Chondrocyte (in vitro differentiated cells): Measurements from ENCODE around the gene NEURL1B. TPM values are rescaled to one million over a fixed set of nuclear protein-coding genes. Genes with fewer than 3 reads are reported as not detected.

ENCODE experiments used
- DNase-seq: peaks from one replicate; pipeline ENCODE4 v3.0.0; 2021; ENCODE audit warnings: mixed read lengths, low spot score
- H3K27ac Mint-ChIP-seq: one replicate; pipeline ENCODE4 v1.8.0; 2021; ENCODE audit warnings: mild to moderate bottlenecking, moderate library complexity, mixed read lengths; ENCODE audit not compliant: unreplicated experiment
- H3K27me3 Mint-ChIP-seq: 2 replicates; pipeline ENCODE4 v1.8.0; 2021; ENCODE audit warnings: low read depth, mixed read lengths
- H3K36me3 Mint-ChIP-seq: 2 replicates; pipeline ENCODE4 v1.8.0; 2021; ENCODE audit warnings: low read depth, mixed read lengths
- H3K4me1 Mint-ChIP-seq: 2 replicates; pipeline ENCODE4 v1.8.0; 2021; ENCODE audit warnings: low read depth, mild to moderate bottlenecking, mixed read lengths
- H3K4me3 Mint-ChIP-seq: one replicate; pipeline ENCODE4 v1.8.0; 2021; ENCODE audit warnings: mild to moderate bottlenecking, moderate library complexity, mixed read lengths; ENCODE audit not compliant: unreplicated experiment
- H3K9me3 Mint-ChIP-seq: 2 replicates; pipeline ENCODE4 v1.8.0; 2021; ENCODE audit warnings: low read depth, mixed read lengths
- CTCF ChIP-seq: fragments of 200-600 bp; sonication (generic); IDR thresholded peaks from 2 replicates; pipeline ENCODE4 v1.5.0; 2021; ENCODE audit warnings: antibody characterized with exemption, mild to moderate bottlenecking, moderate library complexity
- total RNA-seq: library from RNA; stranded (reverse); gene quantifications from 3 replicates; pipeline ENCODE4 v1.2.1, GENCODE V29; 2021

The NEURL1B gene
- total RNA-seq, 1 donor from 2014 or later, result 5.4 TPM

- peaks cover 18% of the 10 kb centered on the region for H3K9me3 Mint-ChIP-seq
- no peak for TF ChIP-seq CTCF
- no peak for DNase-seq
- no peak overlapping the region for H3K27ac Mint-ChIP-seq
- H3K4me1 Mint-ChIP-seq, result peaks cover 8% of the 10 kb centered on the region
- no peak overlapping the region for H3K4me3 Mint-ChIP-seq
- H3K27me3 Mint-ChIP-seq, result peaks cover 16% of the 10 kb centered on the region
- H3K36me3 Mint-ChIP-seq, result peaks cover 8% of the 10 kb centered on the region
Measured at GRCh38 chr5:172617817-172618216, 23.2 kb upstream of the NEURL1B start.

- DNase-seq, result no peak
- H3K27me3 Mint-ChIP-seq, result peaks cover 20% of the 10 kb centered on the region
- TF ChIP-seq CTCF, result no peak
- no peak overlapping the region for H3K4me3 Mint-ChIP-seq
- peaks cover 9% of the 10 kb centered on the region for H3K9me3 Mint-ChIP-seq
- H3K36me3 Mint-ChIP-seq, result peaks cover 4% of the 10 kb centered on the region
- peaks cover 8% of the 10 kb centered on the region for H3K4me1 Mint-ChIP-seq
- H3K27ac Mint-ChIP-seq, result no peak overlapping the region
Measured at GRCh38 chr5:172618574-172619365, 22.3 kb upstream of the NEURL1B start.

- Mint-ChIP-seq H3K4me3 (no peak overlapping the region), H3K27me3 (peaks cover 26% of the 10 kb centered on the region), H3K4me1 (peaks cover 8% of the 10 kb centered on the region), H3K27ac (peak overlapping the region; percentile 32), H3K36me3 (no peaks in the 10 kb centered on the region), H3K9me3 (no peaks in the 10 kb centered on the region)
- DNase-seq, result no peak
- TF ChIP-seq CTCF, result no peak
Measured at GRCh38 chr5:172620506-172620905, 20.6 kb upstream of the NEURL1B start.

- H3K4me1 Mint-ChIP-seq, result no peaks in the 10 kb centered on the region
- H3K36me3 Mint-ChIP-seq, result no peaks in the 10 kb centered on the region
- TF ChIP-seq CTCF, result no peak
- H3K9me3 Mint-ChIP-seq, result no peaks in the 10 kb centered on the region
- peaks cover 38% of the 10 kb centered on the region for H3K27me3 Mint-ChIP-seq
- no peak overlapping the region for H3K27ac Mint-ChIP-seq
- H3K4me3 Mint-ChIP-seq, result no peak overlapping the region
- no peak for DNase-seq
Measured at GRCh38 chr5:172622091-172623046, 18.7 kb upstream of the NEURL1B start.

GRCh38 chr5:172623313-172623980 lies 17.6 kb upstream of the NEURL1B start:
- no peaks in the 10 kb centered on the region for H3K9me3 Mint-ChIP-seq
- H3K36me3 Mint-ChIP-seq, result no peaks in the 10 kb centered on the region
- H3K4me1 Mint-ChIP-seq, result no peaks in the 10 kb centered on the region
- H3K27me3 Mint-ChIP-seq, result peaks cover 41% of the 10 kb centered on the region
- H3K4me3 Mint-ChIP-seq, result no peak overlapping the region
- no peak overlapping the region for H3K27ac Mint-ChIP-seq
- no peak for TF ChIP-seq CTCF
- no peak for DNase-seq
